Suprapubic skin (tissue), 4 donors: ENCODE measurements around the gene WLS.

Experiments
- CTCF ChIP-seq, 2 donors: fragments of 200-600 bp in 1 of 2; fragments of 450-650 bp in 1 of 2; sonication (generic) in 1 of 2; IDR thresholded peaks; one replicate each; pipeline ENCODE4 v1.5.1; 2016 to 2019; ENCODE audit warnings: antibody characterized with exemption in 2 of 2, mild to moderate bottlenecking in 1 of 2, moderate library complexity in 1 of 2
- EP300 ChIP-seq: sonication (generic); formaldehyde crosslinking; IDR thresholded peaks from one replicate; pipeline ENCODE4 v1.6.1; 2017; ENCODE audit warnings: antibody characterized with exemption
- POLR2A ChIP-seq, 2 donors: fragments of 450-650 bp; IDR thresholded peaks; one replicate each; pipeline ENCODE4 v1.6.1; 2017; ENCODE audit warnings: antibody characterized with exemption in 2 of 2, mild to moderate bottlenecking in 2 of 2, moderate library complexity in 2 of 2
- POLR2AphosphoS5 ChIP-seq, 3 donors: sonication (generic); formaldehyde crosslinking; IDR thresholded peaks; one replicate each; pipeline ENCODE4 v1.6.1; 2017; ENCODE audit warnings: antibody characterized with exemption in 3 of 3

GRCh38 chr1:68163220-68163619 lies 69.1 kb downstream of the WLS start:
- TF ChIP-seq CTCF (IDR thresholded peaks at IDR 0.05) (no peak), POLR2AphosphoS5 (IDR thresholded peaks at IDR 0.05) (no peak), POLR2A (IDR thresholded peaks at IDR 0.05) (no peak), EP300 (no peak)
